ENCODE data around the gene HKDC1.

Gene HKDC1

GRCh38 chr10:69217119-69217754, 2.9 kb upstream of the HKDC1 start:
- DNase-seq (ENCODE audit: low spot score) = no peak

GRCh38 chr10:69218831-69219230, 1.3 kb upstream of the HKDC1 start:
- no peak for DNase-seq (ENCODE audit: low spot score)

- no peak for DNase-seq (ENCODE audit: low spot score)
Measured at GRCh38 chr10:69220507-69220906, 375 bp downstream of the HKDC1 start.

GRCh38 chr10:69222157-69223027, 2.3 kb downstream of the HKDC1 start:
- peak; percentile 85 for DNase-seq (ENCODE audit: low spot score)

- DNase-seq (ENCODE audit: low spot score) = no peak
Measured at GRCh38 chr10:69223028-69223342, 2.9 kb downstream of the HKDC1 start.

- DNase-seq (ENCODE audit: low spot score) = no peak
Measured at GRCh38 chr10:69224862-69225657, 4.9 kb downstream of the HKDC1 start.

GRCh38 chr10:69225681-69226080, 5.5 kb downstream of the HKDC1 start:
- no peak for DNase-seq (ENCODE audit: low spot score)

- no peak for DNase-seq (ENCODE audit: low spot score)
Measured at GRCh38 chr10:69226919-69227450, 6.9 kb downstream of the HKDC1 start.

- DNase-seq (ENCODE audit: low spot score) = no peak
Measured at GRCh38 chr10:69228151-69228550, 8.0 kb downstream of the HKDC1 start.

GRCh38 chr10:69229616-69229916, 9.4 kb downstream of the HKDC1 start:
- DNase-seq (ENCODE audit: low spot score) = no peak

- no peak for DNase-seq (ENCODE audit: low spot score)
Measured at GRCh38 chr10:69230128-69230527, 10.0 kb downstream of the HKDC1 start.

- no peak for DNase-seq (ENCODE audit: low spot score)
Measured at GRCh38 chr10:69232252-69232651, 12.1 kb downstream of the HKDC1 start.

GRCh38 chr10:69232736-69233480, 12.8 kb downstream of the HKDC1 start:
- DNase-seq (ENCODE audit: low spot score) = no peak

GRCh38 chr10:69234447-69234846, 14.3 kb downstream of the HKDC1 start:
- no peak for DNase-seq (ENCODE audit: low spot score)

- peak; percentile 86 for DNase-seq (ENCODE audit: low spot score)
Measured at GRCh38 chr10:69237528-69238159, 17.5 kb downstream of the HKDC1 start.

- DNase-seq (ENCODE audit: low spot score) = no peak
Measured at GRCh38 chr10:69239136-69239535, 19.0 kb downstream of the HKDC1 start.

GRCh38 chr10:69239816-69240434, 19.8 kb downstream of the HKDC1 start:
- DNase-seq (ENCODE audit: low spot score) = no peak

GRCh38 chr10:69240455-69240854, 20.3 kb downstream of the HKDC1 start:
- no peak for DNase-seq (ENCODE audit: low spot score)

GRCh38 chr10:69241575-69241974, 21.4 kb downstream of the HKDC1 start:
- no peak for DNase-seq (ENCODE audit: low spot score)

GRCh38 chr10:69242040-69242851, 22.1 kb downstream of the HKDC1 start:
- DNase-seq (ENCODE audit: low spot score) = no peak

All from NAMALWA (cell line).